GM04504 (cell line): ENCODE results near the gene LHX1.

ENCODE experiments used
- DNase-seq: peaks from one replicate; pipeline ENCODE4 v3.0.0-alpha.2; 2012; ENCODE audit warnings: low read depth

Gene LHX1

GRCh38 chr17:36922175-36922574, 15.1 kb upstream of the LHX1 start:
- DNase-seq: no peak

GRCh38 chr17:36923814-36924221, 13.5 kb upstream of the LHX1 start:
- DNase-seq: no peak

GRCh38 chr17:36926226-36926625, 11.0 kb upstream of the LHX1 start:
- no peak for DNase-seq

- DNase-seq: no peak
These were observed 10.6 kb upstream of the LHX1 start for GRCh38 chr17:36926701-36927100.

- no peak for DNase-seq
These were observed 8.6 kb upstream of the LHX1 start for GRCh38 chr17:36928471-36929345.

- no peak for DNase-seq
These were observed 7.3 kb upstream of the LHX1 start for GRCh38 chr17:36929851-36930582.

- DNase-seq: no peak
These were observed 6.7 kb upstream of the LHX1 start for GRCh38 chr17:36930583-36930900.

GRCh38 chr17:36931096-36931696, 6.1 kb upstream of the LHX1 start:
- DNase-seq: no peak

GRCh38 chr17:36931697-36932382, 5.4 kb upstream of the LHX1 start:
- no peak for DNase-seq

- DNase-seq: no peak
These were observed 4.9 kb upstream of the LHX1 start for GRCh38 chr17:36932383-36932693.

- DNase-seq: no peak
These were observed 4.4 kb upstream of the LHX1 start for GRCh38 chr17:36932694-36933511.

GRCh38 chr17:36933512-36934143, 3.6 kb upstream of the LHX1 start:
- no peak for DNase-seq

- DNase-seq: no peak
These were observed 3.1 kb upstream of the LHX1 start for GRCh38 chr17:36934144-36934691.

GRCh38 chr17:36934692-36935630, 2.3 kb upstream of the LHX1 start:
- DNase-seq: no peak

- DNase-seq: no peak
These were observed 1.4 kb upstream of the LHX1 start for GRCh38 chr17:36935671-36936454.

GRCh38 chr17:36936455-36937000, 747 bp upstream of the LHX1 start:
- DNase-seq: no peak

- no peak for DNase-seq
These were observed 787 bp downstream of the LHX1 start for GRCh38 chr17:36937959-36938565.

- no peak for DNase-seq
These were observed 1.3 kb downstream of the LHX1 start for GRCh38 chr17:36938566-36939051.
